H1 (cell line): ENCODE data around the gene NUBP2. TPM values are rescaled to one million over a fixed set of nuclear protein-coding genes. Genes with fewer than 3 reads are reported as not detected.

Experiments
- BRCA1 ChIP-seq: IDR thresholded peaks from 2 replicates; pipeline ENCODE4 v1.6.1; 2012; ENCODE audit warnings: low read depth, low read length, improper control_type of control experiment
- CHD1 ChIP-seq: IDR thresholded peaks from 2 replicates; pipeline ENCODE4 v1.6.1; 2012; ENCODE audit warnings: low read depth, low read length, improper control_type of control experiment
- CHD7 ChIP-seq: fragments of 300-600 bp; sonication (generic); IDR thresholded peaks from 2 replicates; pipeline ENCODE4 v1.7.1; 2012; ENCODE audit warnings: low read length, moderate library complexity, mild to moderate bottlenecking, inconsistent platforms; ENCODE audit not compliant: insufficient replicate concordance
- EP300 ChIP-seq, 2 experiments: IDR thresholded peaks; 1 replicate in 1 of 2; 2 replicates in 1 of 2; pipeline ENCODE4 v1.6.1; 2011 to 2012; ENCODE audit warnings: low read depth in 2 of 2, low read length in 2 of 2, mild to moderate bottlenecking in 2 of 2, borderline replicate concordance in 1 of 2, inconsistent platforms in 1 of 2, moderate library complexity in 1 of 2
- HDAC2 ChIP-seq, 2 experiments: fragments of 300-600 bp in 1 of 2; sonication (generic) in 1 of 2; IDR thresholded peaks; 2 replicates each; pipeline ENCODE4 v1.6.1; 2011 to 2012; ENCODE audit warnings: low read depth in 2 of 2, low read length in 2 of 2, mild to moderate bottlenecking in 2 of 2, moderate library complexity in 2 of 2, borderline replicate concordance in 1 of 2, inconsistent platforms in 1 of 2
- JUND ChIP-seq: IDR thresholded peaks from 2 replicates; pipeline ENCODE4 v1.6.1; 2011; ENCODE audit warnings: mild to moderate bottlenecking, improper control_type of control experiment, low read length
- RNF2 ChIP-seq: fragments of 200-900, 300-1000 bp; sonication (generic); IDR thresholded peaks from 2 replicates; pipeline ENCODE4 v1.7.1; 2016; ENCODE audit warnings: borderline replicate concordance, low read depth, mild to moderate bottlenecking, antibody characterized with exemption, low read length; ENCODE audit not compliant: poor library complexity, severe bottlenecking; ENCODE audit errors: missing control alignments
- TAF1 ChIP-seq: IDR thresholded peaks from 2 replicates; pipeline ENCODE4 v1.6.1; 2011; ENCODE audit warnings: mild to moderate bottlenecking, low read depth, low read length
- YY1 ChIP-seq: IDR thresholded peaks from 2 replicates; pipeline ENCODE4 v1.6.1; 2011; ENCODE audit warnings: low read depth, mild to moderate bottlenecking, low read length
- polyA plus RNA-seq, 7 experiments: library from polyadenylated mRNA; depleted of rRNA in 3 of 7; stranded (reverse) in 5 of 7; unstranded in 2 of 7; fragments of >200 nt in 5 of 7; fragments of 200-250 nt in 2 of 7; gene quantifications; 1 replicate in 5 of 7; 2 replicates in 1 of 7; 4 replicates in 1 of 7; pipeline versions ENCODE4 v1.2.1 to v1.2.3, GENCODE V29; 2011 to 2013; ENCODE audit warnings: missing spikeins in 2 of 7, mixed read lengths in 2 of 7
- total RNA-seq: library from RNA; stranded (reverse); fragmentation: NEBNext Ultra II Directional; extraction: Animal tissue kit (Norgen Biotek cat#: 25700); gene quantifications from 2 replicates; pipeline ENCODE4 v1.2.1, GENCODE V29; 2021

The NUBP2 gene
- total and polyA plus RNA-seq, 2 of the 8 experiments (the other 6 are each of a cell fraction or from before 2014, with no cell fraction given), result 70.3 to 96.9 TPM

GRCh38 chr16:1831186-1832075 is 48.7 kb downstream of the NUBP2 start (continued):
- TF ChIP-seq CHD7, result no peak
- no peak for TF ChIP-seq HDAC2 (IDR thresholded peaks at IDR 0.05; ENCODE audit: borderline replicate concordance in 1 of 2, low read depth in 2 of 2, low read length in 2 of 2)
- no peak for TF ChIP-seq YY1
- TF ChIP-seq TAF1, result no peak
- no peak for TF ChIP-seq BRCA1
- no peak for TF ChIP-seq RNF2
- no peak for TF ChIP-seq EP300 (IDR thresholded peaks at IDR 0.05; ENCODE audit: borderline replicate concordance in 1 of 2, low read depth in 2 of 2, low read length in 2 of 2)
- no peak for TF ChIP-seq CHD1
- TF ChIP-seq JUND, result no peak
